ENCODE data around the gene KCNQ2. TPM values are rescaled to one million over a fixed set of nuclear protein-coding genes. Genes with fewer than 3 reads are reported as not detected.

The KCNQ2 gene
- total RNA-seq, 1 donor from 2014 or later, result not detected

- intact Hi-C loops (cut with micrococcal nuclease), result no loop called here
- no peaks in the 10 kb centered on the region for H3K27me3 Mint-ChIP-seq (ENCODE audit: insufficient read depth)
- H3K4me3 Mint-ChIP-seq, result no peak overlapping the region
- H3K27ac Mint-ChIP-seq, result no peak overlapping the region
- peak; percentile 67 for DNase-seq (ENCODE audit: low spot score)
- H3K9me3 Mint-ChIP-seq, result peaks cover 4% of the 10 kb centered on the region
- H3K4me1 Mint-ChIP-seq (ENCODE audit: low read depth), result peaks cover 10% of the 10 kb centered on the region
- H3K36me3 Mint-ChIP-seq (ENCODE audit: low read depth), result no peaks in the 10 kb centered on the region
Observed at GRCh38 chr20:63434599-63435378, 37.7 kb downstream of the KCNQ2 start.

GRCh38 chr20:63433756-63434531 lies 38.5 kb downstream of the KCNQ2 start:
- H3K36me3 Mint-ChIP-seq (ENCODE audit: low read depth), result no peaks in the 10 kb centered on the region
- H3K27me3 Mint-ChIP-seq (ENCODE audit: insufficient read depth), result no peaks in the 10 kb centered on the region
- no peak for DNase-seq (ENCODE audit: low spot score)
- no peak overlapping the region for H3K27ac Mint-ChIP-seq
- H3K9me3 Mint-ChIP-seq, result peaks cover 4% of the 10 kb centered on the region
- no peak overlapping the region for H3K4me3 Mint-ChIP-seq
- peaks cover 10% of the 10 kb centered on the region for H3K4me1 Mint-ChIP-seq (ENCODE audit: low read depth)
- intact Hi-C loops (cut with micrococcal nuclease), result no loop called here

GRCh38 chr20:63433351-63433750 lies 39.1 kb downstream of the KCNQ2 start:
- Mint-ChIP-seq H3K36me3 (ENCODE audit: low read depth) (no peaks in the 10 kb centered on the region), H3K4me3 (no peak overlapping the region), H3K4me1 (ENCODE audit: low read depth) (peaks cover 10% of the 10 kb centered on the region), H3K9me3 (peaks cover 4% of the 10 kb centered on the region), H3K27me3 (ENCODE audit: insufficient read depth) (no peaks in the 10 kb centered on the region), H3K27ac (no peak overlapping the region)
- DNase-seq (ENCODE audit: low spot score), result no peak
- intact Hi-C loops (cut with micrococcal nuclease), result no loop called here

GRCh38 chr20:63432577-63433325 lies 39.7 kb downstream of the KCNQ2 start:
- no peaks in the 10 kb centered on the region for H3K36me3 Mint-ChIP-seq (ENCODE audit: low read depth)
- no peak for DNase-seq (ENCODE audit: low spot score)
- H3K27me3 Mint-ChIP-seq (ENCODE audit: insufficient read depth), result no peaks in the 10 kb centered on the region
- intact Hi-C loops (cut with micrococcal nuclease), result no loop called here
- H3K27ac Mint-ChIP-seq, result no peak overlapping the region
- peaks cover 4% of the 10 kb centered on the region for H3K9me3 Mint-ChIP-seq
- H3K4me3 Mint-ChIP-seq, result no peak overlapping the region
- peaks cover 10% of the 10 kb centered on the region for H3K4me1 Mint-ChIP-seq (ENCODE audit: low read depth)

DNA sequence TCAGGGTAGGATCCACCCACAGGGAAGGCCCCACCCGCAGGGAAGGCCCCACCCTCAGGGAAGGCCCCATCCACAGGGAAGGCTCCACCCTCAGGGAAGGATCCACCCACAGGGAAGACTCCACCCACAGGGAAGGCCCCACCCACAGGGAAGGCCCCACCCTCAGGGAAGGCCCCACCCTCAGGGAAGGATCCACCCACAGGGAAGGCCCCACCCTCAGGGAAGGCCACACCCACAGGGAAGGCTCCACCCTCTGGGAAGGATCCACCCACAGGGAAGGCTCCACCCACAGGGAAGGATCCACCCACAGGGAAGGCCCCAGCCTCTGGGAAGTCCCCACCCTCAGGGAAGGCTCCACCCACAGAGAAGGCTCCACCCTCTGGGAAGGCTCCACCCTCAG lies 40.5 kb downstream of the KCNQ2 start:
- peaks cover 10% of the 10 kb centered on the region for H3K4me1 Mint-ChIP-seq (ENCODE audit: low read depth)
- H3K27ac Mint-ChIP-seq, result no peak overlapping the region
- no peaks in the 10 kb centered on the region for H3K36me3 Mint-ChIP-seq (ENCODE audit: low read depth)
- H3K4me3 Mint-ChIP-seq, result no peak overlapping the region
- DNase-seq (ENCODE audit: low spot score), result no peak
- peaks cover 4% of the 10 kb centered on the region for H3K9me3 Mint-ChIP-seq
- H3K27me3 Mint-ChIP-seq (ENCODE audit: insufficient read depth), result no peaks in the 10 kb centered on the region
- intact Hi-C loops (cut with micrococcal nuclease), result no loop called here

DNA sequence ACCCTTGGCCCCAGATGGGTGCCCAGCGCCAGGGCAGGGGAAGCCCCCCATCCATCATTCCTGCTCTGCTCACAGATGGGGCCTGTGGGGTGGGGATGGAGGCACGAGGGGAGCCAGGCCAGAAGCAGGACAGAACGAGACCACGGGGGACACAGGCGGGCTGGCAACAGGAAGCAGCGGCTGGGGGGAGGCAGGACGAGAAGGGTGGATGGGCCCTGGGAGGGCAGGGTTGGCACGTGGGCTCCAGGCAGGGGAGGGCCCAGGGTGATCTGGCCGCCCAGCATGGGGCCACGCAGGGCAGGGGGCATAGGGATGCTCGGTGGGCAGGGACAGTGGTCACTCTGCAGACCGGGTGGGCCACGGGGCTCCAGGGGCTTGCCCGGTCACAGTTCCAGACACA lies 41.6 kb downstream of the KCNQ2 start:
- Mint-ChIP-seq H3K27ac (no peak overlapping the region), H3K27me3 (ENCODE audit: insufficient read depth) (no peaks in the 10 kb centered on the region), H3K4me3 (no peak overlapping the region), H3K9me3 (peaks cover 4% of the 10 kb centered on the region), H3K4me1 (ENCODE audit: low read depth) (peaks cover 10% of the 10 kb centered on the region), H3K36me3 (ENCODE audit: low read depth) (no peaks in the 10 kb centered on the region)
- intact Hi-C loops (cut with micrococcal nuclease), result no loop called here
- DNase-seq (ENCODE audit: low spot score), result no peak

DNA sequence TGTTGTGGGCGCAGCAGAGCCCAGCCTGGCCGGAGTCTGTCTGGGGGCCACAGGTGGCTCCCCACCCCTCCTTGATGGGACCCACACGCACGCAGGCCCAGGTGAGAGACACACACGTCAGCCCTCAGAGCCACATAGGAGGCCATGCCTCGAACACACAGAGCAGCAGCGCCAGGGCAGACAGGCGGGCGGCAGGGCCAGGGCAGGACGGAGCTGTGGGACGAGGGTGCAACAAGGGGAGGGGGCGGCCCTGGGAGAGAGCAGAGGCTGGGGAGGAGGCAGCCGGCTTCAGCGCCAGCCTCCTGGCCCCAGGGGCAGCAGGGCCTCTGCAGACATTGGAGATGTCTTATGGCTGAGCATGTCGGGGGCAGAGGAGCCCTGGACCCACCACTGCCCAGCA lies 42.5 kb downstream of the KCNQ2 start:
- Mint-ChIP-seq H3K9me3 (peaks cover 4% of the 10 kb centered on the region), H3K27ac (no peak overlapping the region), H3K36me3 (ENCODE audit: low read depth) (no peaks in the 10 kb centered on the region), H3K27me3 (ENCODE audit: insufficient read depth) (no peaks in the 10 kb centered on the region), H3K4me1 (ENCODE audit: low read depth) (peaks cover 9% of the 10 kb centered on the region), H3K4me3 (no peak overlapping the region)
- no peak for DNase-seq (ENCODE audit: low spot score)
- intact Hi-C loops (cut with micrococcal nuclease), result no loop called here

GRCh38 chr20:63428906-63429575 lies 43.4 kb downstream of the KCNQ2 start:
- no peak for DNase-seq (ENCODE audit: low spot score)
- no peaks in the 10 kb centered on the region for H3K27me3 Mint-ChIP-seq (ENCODE audit: insufficient read depth)

GRCh38 chr20:63427724-63428330 lies 44.6 kb downstream of the KCNQ2 start:
- Mint-ChIP-seq H3K36me3 (ENCODE audit: low read depth) (no peaks in the 10 kb centered on the region), H3K9me3 (peaks cover 4% of the 10 kb centered on the region), H3K4me3 (no peak overlapping the region), H3K4me1 (ENCODE audit: low read depth) (no peaks in the 10 kb centered on the region), H3K27ac (no peak overlapping the region), H3K27me3 (ENCODE audit: insufficient read depth) (no peaks in the 10 kb centered on the region)
- no peak for DNase-seq (ENCODE audit: low spot score)
- intact Hi-C loops (cut with micrococcal nuclease), result no loop called here

More at GRCh38 chr20:63428906-63429575, 43.4 kb downstream of the KCNQ2 start:
- Mint-ChIP-seq H3K4me3 (no peak overlapping the region), H3K36me3 (ENCODE audit: low read depth) (no peaks in the 10 kb centered on the region), H3K9me3 (peaks cover 4% of the 10 kb centered on the region), H3K27ac (no peak overlapping the region), H3K4me1 (ENCODE audit: low read depth) (no peaks in the 10 kb centered on the region)
- intact Hi-C loops (cut with micrococcal nuclease), result no loop called here

DNA sequence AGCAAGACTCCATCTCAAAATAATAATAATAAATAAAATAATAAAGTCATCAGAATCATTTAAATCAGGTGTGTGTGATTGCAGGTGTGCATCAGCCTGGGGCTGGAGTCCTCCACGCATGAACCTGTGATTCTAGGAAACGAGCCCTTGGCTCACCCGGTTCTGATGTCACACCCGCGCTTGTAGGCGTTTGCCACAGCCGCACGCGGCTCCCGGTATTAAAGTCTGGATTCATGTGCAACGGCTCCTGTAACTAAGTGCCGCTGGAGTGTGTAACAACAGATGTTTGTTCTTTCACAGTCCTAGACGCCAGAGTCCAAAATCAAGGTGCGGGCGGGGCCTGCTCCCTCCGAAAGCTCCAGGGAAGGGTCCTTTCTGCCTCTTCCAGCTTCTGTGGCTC lies 45.2 kb downstream of the KCNQ2 start:
- no peaks in the 10 kb centered on the region for H3K4me1 Mint-ChIP-seq (ENCODE audit: low read depth)
- DNase-seq (ENCODE audit: low spot score), result no peak
- H3K9me3 Mint-ChIP-seq, result peaks cover 4% of the 10 kb centered on the region
- no peak overlapping the region for H3K4me3 Mint-ChIP-seq
- H3K27ac Mint-ChIP-seq, result no peak overlapping the region
- no peaks in the 10 kb centered on the region for H3K36me3 Mint-ChIP-seq (ENCODE audit: low read depth)
- intact Hi-C loops (cut with micrococcal nuclease), result no loop called here
- H3K27me3 Mint-ChIP-seq (ENCODE audit: insufficient read depth), result no peaks in the 10 kb centered on the region

DNA sequence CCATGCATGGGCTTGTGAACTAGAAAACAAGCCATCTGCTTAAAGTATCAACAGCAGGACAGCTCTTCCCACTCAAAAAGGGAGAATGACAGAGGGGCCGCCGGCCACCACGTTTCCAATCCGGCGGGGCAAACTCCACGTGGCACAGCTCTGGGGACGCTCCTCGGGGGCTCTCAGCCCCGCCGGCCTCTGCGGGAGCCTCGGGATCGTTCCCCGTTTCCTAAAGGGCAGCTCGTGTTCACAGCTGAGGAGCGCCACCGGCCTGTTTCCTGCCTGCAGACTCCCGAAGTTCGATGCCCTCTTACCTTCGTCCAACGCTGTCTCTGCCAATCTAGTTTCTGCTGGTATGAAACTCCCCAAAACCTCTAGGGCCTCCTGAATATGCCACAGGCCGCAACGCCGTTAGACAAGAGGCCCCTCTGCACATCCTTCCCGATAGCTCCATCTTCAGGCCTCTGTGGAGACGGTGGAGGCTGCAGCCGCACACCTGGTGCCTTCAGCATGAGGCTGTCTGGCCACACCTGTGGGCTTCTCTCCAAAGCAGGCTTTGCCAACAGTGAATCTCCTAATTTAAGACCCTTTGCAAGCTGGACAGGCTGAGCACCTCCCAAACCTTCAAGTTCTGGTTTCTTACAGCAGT lies 46.5 kb downstream of the KCNQ2 start:
- intact Hi-C loops (cut with micrococcal nuclease), result no loop called here
- no peak overlapping the region for H3K4me3 Mint-ChIP-seq
- H3K27me3 Mint-ChIP-seq (ENCODE audit: insufficient read depth), result no peaks in the 10 kb centered on the region
- no peak for DNase-seq (ENCODE audit: low spot score)
- no peaks in the 10 kb centered on the region for H3K4me1 Mint-ChIP-seq (ENCODE audit: low read depth)
- H3K27ac Mint-ChIP-seq, result no peak overlapping the region
- no peaks in the 10 kb centered on the region for H3K36me3 Mint-ChIP-seq (ENCODE audit: low read depth)
- H3K9me3 Mint-ChIP-seq, result no peaks in the 10 kb centered on the region

- no peak for DNase-seq (ENCODE audit: low spot score)
- H3K27ac Mint-ChIP-seq, result no peak overlapping the region
- no peaks in the 10 kb centered on the region for H3K36me3 Mint-ChIP-seq (ENCODE audit: low read depth)
- H3K27me3 Mint-ChIP-seq (ENCODE audit: insufficient read depth), result peaks cover 2% of the 10 kb centered on the region
- no peaks in the 10 kb centered on the region for H3K9me3 Mint-ChIP-seq
- H3K4me3 Mint-ChIP-seq, result no peak overlapping the region
- intact Hi-C loops (cut with micrococcal nuclease), result no loop called here
- no peaks in the 10 kb centered on the region for H3K4me1 Mint-ChIP-seq (ENCODE audit: low read depth)
Observed at GRCh38 chr20:63424613-63425012, 47.8 kb downstream of the KCNQ2 start.

Measured in activated T-helper 1 cell treated with anti-CD3 and anti-CD28 coated beads, Interleukin-12 subunit alpha, Interleukin-12 subunit beta, Interleukin-2, Interleukin-4 antibody, amounts not matched to agents 30 ng/mL and 10 ng/mL and 1 ng/mL, durations not matched to agents 14 hours and 24 hours and 36 hours (primary cell).